H1 (cell line): ENCODE results near the gene RAB1A. TPM values are rescaled to one million over a fixed set of nuclear protein-coding genes. Genes with fewer than 3 reads are reported as not detected.

ENCODE experiments used
- CEBPB ChIP-seq: IDR thresholded peaks from 2 replicates; pipeline ENCODE4 v1.6.1; 2012; ENCODE audit warnings: low read depth, low read length
- E2F6 ChIP-seq: IDR thresholded peaks from 2 replicates; pipeline ENCODE4 v1.6.1; 2012; ENCODE audit warnings: inconsistent platforms
- JUN ChIP-seq: IDR thresholded peaks from 2 replicates; pipeline ENCODE4 v1.6.1; 2011; ENCODE audit warnings: low read depth, mild to moderate bottlenecking, improper control_type of control experiment, low read length
- KDM5A ChIP-seq: fragments of 200-600 bp; IDR thresholded peaks from 2 replicates; pipeline ENCODE4 v1.7.1; 2012; ENCODE audit warnings: mild to moderate bottlenecking, low read length, inconsistent platforms, mixed read lengths
- TAF7 ChIP-seq: optimal IDR thresholded peaks from 2 replicates; pipeline ENCODE3; 2011; ENCODE audit warnings: low read depth, mild to moderate bottlenecking, inconsistent platforms, low read length, moderate library complexity, borderline replicate concordance
- TBP ChIP-seq: IDR thresholded peaks from 2 replicates; pipeline ENCODE4 v1.6.1; 2011; ENCODE audit warnings: low read depth, low read length, improper control_type of control experiment
- USF2 ChIP-seq: IDR thresholded peaks from 2 replicates; pipeline ENCODE4 v1.6.1; 2011; ENCODE audit warnings: low read length, improper control_type of control experiment
- polyA plus RNA-seq, 7 experiments: library from polyadenylated mRNA; depleted of rRNA in 3 of 7; stranded (reverse) in 5 of 7; unstranded in 2 of 7; fragments of >200 nt in 5 of 7; fragments of 200-250 nt in 2 of 7; gene quantifications; 1 replicate in 5 of 7; 2 replicates in 1 of 7; 4 replicates in 1 of 7; pipeline versions ENCODE4 v1.2.1 to v1.2.3, GENCODE V29; 2011 to 2013; ENCODE audit warnings: missing spikeins in 2 of 7, mixed read lengths in 2 of 7
- total RNA-seq: library from RNA; stranded (reverse); fragmentation: NEBNext Ultra II Directional; extraction: Animal tissue kit (Norgen Biotek cat#: 25700); gene quantifications from 2 replicates; pipeline ENCODE4 v1.2.1, GENCODE V29; 2021

Gene RAB1A
- total and polyA plus RNA-seq, 2 of the 8 experiments (the other 6 are each of a cell fraction or from before 2014, with no cell fraction given), result 77.9 to 120 TPM

GRCh38 chr2:65057054-65057375 is 72.9 kb downstream of the RAB1A start (continued):
- no peak for TF ChIP-seq USF2
- TF ChIP-seq JUN, result no peak
- TF ChIP-seq TAF7, result no peak
- TF ChIP-seq KDM5A, result no peak
- no peak for TF ChIP-seq TBP
- TF ChIP-seq CEBPB, result no peak
- TF ChIP-seq E2F6, result no peak
